Keratinocyte (primary cell): ENCODE measurements around the gene TK2.

ENCODE experiments used
- EZH2 ChIP-seq: IDR thresholded peaks from one replicate; pipeline ENCODE4 v1.6.1; 2012; ENCODE audit warnings: inconsistent platforms, mild to moderate bottlenecking, low read length, moderate library complexity
- TF ChIP-seq, protein P1 (sequence below), 3 experiments: IDR thresholded peaks in 1 of 3; conservative IDR thresholded peaks in 1 of 3; optimal IDR thresholded peaks in 1 of 3; 2 replicates in 2 of 3; 3 replicates in 1 of 3; pipeline versions ENCODE3 to v1.5.1; 2011; ENCODE audit warnings: low read length in 3 of 3, mild to moderate bottlenecking in 3 of 3, moderate library complexity in 2 of 3, control low read depth in 1 of 3, inconsistent platforms in 1 of 3; ENCODE audit not compliant: insufficient read depth in 2 of 3; ENCODE audit errors: extremely low read depth in 1 of 3

DNA sequence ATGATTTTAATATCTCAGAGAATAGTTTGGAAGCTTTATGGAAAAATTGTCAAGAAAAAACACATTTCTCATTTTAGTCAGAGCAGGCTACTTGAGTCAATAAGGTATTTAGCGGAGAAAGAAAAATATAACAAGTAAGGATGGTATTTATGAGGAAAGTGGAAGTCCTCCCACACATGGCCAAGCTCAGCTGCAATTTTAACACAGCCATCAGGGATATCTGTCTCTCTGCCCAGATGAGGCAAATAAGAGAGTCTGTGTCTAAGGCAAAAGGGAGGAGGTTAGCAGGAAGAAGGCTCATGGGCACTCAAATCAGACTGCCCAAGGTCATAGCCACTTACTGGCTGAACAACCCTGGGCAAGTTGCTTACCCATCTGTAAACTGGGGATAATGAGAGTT lies 24.2 kb upstream of the TK2 start:
- TF ChIP-seq, protein P1, sequence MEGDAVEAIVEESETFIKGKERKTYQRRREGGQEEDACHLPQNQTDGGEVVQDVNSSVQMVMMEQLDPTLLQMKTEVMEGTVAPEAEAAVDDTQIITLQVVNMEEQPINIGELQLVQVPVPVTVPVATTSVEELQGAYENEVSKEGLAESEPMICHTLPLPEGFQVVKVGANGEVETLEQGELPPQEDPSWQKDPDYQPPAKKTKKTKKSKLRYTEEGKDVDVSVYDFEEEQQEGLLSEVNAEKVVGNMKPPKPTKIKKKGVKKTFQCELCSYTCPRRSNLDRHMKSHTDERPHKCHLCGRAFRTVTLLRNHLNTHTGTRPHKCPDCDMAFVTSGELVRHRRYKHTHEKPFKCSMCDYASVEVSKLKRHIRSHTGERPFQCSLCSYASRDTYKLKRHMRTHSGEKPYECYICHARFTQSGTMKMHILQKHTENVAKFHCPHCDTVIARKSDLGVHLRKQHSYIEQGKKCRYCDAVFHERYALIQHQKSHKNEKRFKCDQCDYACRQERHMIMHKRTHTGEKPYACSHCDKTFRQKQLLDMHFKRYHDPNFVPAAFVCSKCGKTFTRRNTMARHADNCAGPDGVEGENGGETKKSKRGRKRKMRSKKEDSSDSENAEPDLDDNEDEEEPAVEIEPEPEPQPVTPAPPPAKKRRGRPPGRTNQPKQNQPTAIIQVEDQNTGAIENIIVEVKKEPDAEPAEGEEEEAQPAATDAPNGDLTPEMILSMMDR (optimal IDR thresholded peaks at IDR 0.05 in 1 of 3, IDR thresholded peaks at IDR 0.05 in 1 of 3, conservative IDR thresholded peaks at IDR 0.05 in 1 of 3; ENCODE audit: extremely low read depth in 1 of 3, insufficient read depth in 2 of 3, low read length in 3 of 3): no peak
- no peak for TF ChIP-seq EZH2
